IMR-90 (cell line): ENCODE results near the gene TRPC4AP. TPM values are rescaled to one million over a fixed set of nuclear protein-coding genes. Genes with fewer than 3 reads are reported as not detected.

Experiments
- ATAC-seq: fragments of 200-7000 bp; cut with Tn5 transposase; 2 replicates; pipeline ENCODE4 v1.9.1; 2020; ENCODE audit warnings: low read depth, mild to moderate bottlenecking, moderate library complexity
- BruUV-seq: library from RNA; stranded (reverse); fragments of 400-500 nt; replicated peaks from 2 replicates; lab custom pipeline; 2021; lab: Mats Ljungman, UMichigan
- CTCF ChIA-PET: fragments of 300-600 bp; formaldehyde crosslinking; extraction: SDS; loops from one replicate; lab custom pipeline; 2021; ENCODE audit warnings: antibody characterized with exemption; lab: Yijun Ruan, JAX
- POLR2A ChIA-PET: fragments of 300-600 bp; sonication (Branson Sonifier 250); formaldehyde crosslinking; loops from one replicate; lab custom pipeline; 2022; ENCODE audit warnings: antibody characterized with exemption; ENCODE audit not compliant: unreplicated experiment; lab: Charles Lee
- DNase-seq: peaks from one replicate; pipeline ENCODE4 v3.0.0; 2013
- H2AFZ ChIP-seq: replicated peaks from 2 replicates; pipeline ENCODE3; 2013; ENCODE audit warnings: low read length, mild to moderate bottlenecking; ENCODE audit not compliant: poor library complexity
- H2AK5ac ChIP-seq: 2 replicates; pipeline ENCODE4 v1.6.1; 2013; ENCODE audit warnings: low read depth, low read length, inconsistent platforms
- H2AK9ac ChIP-seq: replicated peaks from 2 replicates; pipeline ENCODE3; 2013; ENCODE audit warnings: mild to moderate bottlenecking, low read depth, low read length, moderate library complexity; ENCODE audit not compliant: poor library complexity
- H2BK120ac ChIP-seq: 2 replicates; pipeline ENCODE4 v1.6.1; 2013; ENCODE audit warnings: low read depth, low read length, inconsistent platforms
- H2BK15ac ChIP-seq: 3 replicates; pipeline ENCODE4 v1.6.1; 2013; ENCODE audit warnings: low read depth, low read length, inconsistent platforms
- H2BK20ac ChIP-seq: 2 replicates; pipeline ENCODE4 v1.6.1; 2013; ENCODE audit warnings: low read depth, mild to moderate bottlenecking, inconsistent platforms, low read length, moderate library complexity
- H2BK5ac ChIP-seq: 2 replicates; pipeline ENCODE4 v1.6.1; 2013; ENCODE audit warnings: mild to moderate bottlenecking, low read depth, low read length, inconsistent platforms; ENCODE audit not compliant: poor library complexity, severe bottlenecking
- H3K14ac ChIP-seq: replicated peaks from 2 replicates; pipeline ENCODE4 v1.6.1; 2013; ENCODE audit warnings: low read depth, low read length, inconsistent platforms
- H3K18ac ChIP-seq: 2 replicates; pipeline ENCODE4 v1.6.1; 2013; ENCODE audit warnings: low read depth, low read length, control low read depth
- H3K23ac ChIP-seq: 2 replicates; pipeline ENCODE4 v1.6.1; 2013; ENCODE audit warnings: low read depth, low read length, inconsistent platforms
- H3K27ac ChIP-seq: 2 replicates; pipeline ENCODE4 v1.5.1; 2013; ENCODE audit warnings: mild to moderate bottlenecking, control low read depth, low read length; ENCODE audit not compliant: insufficient read depth
- H3K27me3 ChIP-seq: 2 replicates; pipeline ENCODE4 v1.6.1; 2013; ENCODE audit warnings: low read length; ENCODE audit not compliant: control insufficient read depth, insufficient read depth
- H3K36me3 ChIP-seq: 2 replicates; pipeline ENCODE4 v1.6.1; 2013; ENCODE audit warnings: low read length, mixed read lengths; ENCODE audit not compliant: control insufficient read depth, insufficient read depth
- H3K4ac ChIP-seq: 2 replicates; pipeline ENCODE4 v1.6.1; 2013; ENCODE audit warnings: low read depth, low read length, inconsistent platforms
- H3K4me1 ChIP-seq: 2 replicates; pipeline ENCODE4 v1.6.1; 2013; ENCODE audit warnings: low read length, mixed read lengths; ENCODE audit not compliant: control insufficient read depth, insufficient read depth
- H3K4me2 ChIP-seq: 2 replicates; pipeline ENCODE4 v1.6.1; 2013; ENCODE audit warnings: low read depth, mild to moderate bottlenecking, control low read depth, low read length, moderate library complexity
- H3K4me3 ChIP-seq: 2 replicates; pipeline ENCODE4 v1.5.1; 2013; ENCODE audit warnings: low read depth, mild to moderate bottlenecking, control low read depth, low read length, moderate library complexity; ENCODE audit not compliant: insufficient read depth
- H3K56ac ChIP-seq: 2 replicates; pipeline ENCODE4 v1.6.1; 2013; ENCODE audit warnings: low read length, inconsistent platforms; ENCODE audit not compliant: insufficient read depth; ENCODE audit errors: extremely low read depth
- H3K79me1 ChIP-seq, 2 experiments: 2 replicates each; pipeline ENCODE4 v1.6.1; 2013; ENCODE audit warnings: low read length in 2 of 2, inconsistent platforms in 1 of 2, low read depth in 1 of 2
- H3K9ac ChIP-seq: 2 replicates; pipeline ENCODE4 v1.6.1; 2013; ENCODE audit warnings: low read depth, low read length, control low read depth
- H3K9me1 ChIP-seq: 2 replicates; pipeline ENCODE4 v1.6.1; 2013; ENCODE audit warnings: low read length, inconsistent platforms; ENCODE audit not compliant: insufficient read depth
- H3K9me3 ChIP-seq: 2 replicates; pipeline ENCODE4 v1.6.1; 2013; ENCODE audit warnings: low read length; ENCODE audit not compliant: control insufficient read depth, insufficient read depth
- H4K20me1 ChIP-seq: 2 replicates; pipeline ENCODE4 v1.6.1; 2013; ENCODE audit warnings: low read length, inconsistent platforms; ENCODE audit not compliant: insufficient read depth
- H4K5ac ChIP-seq: 2 replicates; pipeline ENCODE4 v1.6.1; 2013; ENCODE audit warnings: mild to moderate bottlenecking, low read depth, low read length, control low read depth
- H4K8ac ChIP-seq, 2 experiments: 2 replicates each; pipeline ENCODE4 v1.6.1; 2013; ENCODE audit warnings: low read depth in 2 of 2, low read length in 2 of 2, control low read depth in 1 of 2, inconsistent platforms in 1 of 2
- H4K91ac ChIP-seq: 2 replicates; pipeline ENCODE4 v1.6.1; 2013; ENCODE audit warnings: low read depth, low read length, inconsistent platforms; ENCODE audit not compliant: insufficient read depth
- BHLHE40 ChIP-seq: fragments of 150-350 bp; IDR thresholded peaks from 2 replicates; pipeline ENCODE4 v1.6.1; 2016; ENCODE audit warnings: mild to moderate bottlenecking, low read depth, low read length
- CEBPB ChIP-seq: IDR thresholded peaks from 2 replicates; pipeline ENCODE4 v1.6.1; 2012; ENCODE audit warnings: low read depth, low read length, improper control_type of control experiment
- CHD1 ChIP-seq: IDR thresholded peaks from 2 replicates; pipeline ENCODE4 v1.6.1; 2012; ENCODE audit warnings: low read depth, low read length, improper control_type of control experiment
- MXI1 ChIP-seq: IDR thresholded peaks from 2 replicates; pipeline ENCODE4 v1.6.1; 2012; ENCODE audit warnings: low read depth, mild to moderate bottlenecking, low read length, moderate library complexity, borderline replicate concordance
- NFE2L2 ChIP-seq: fragments of 150-350 bp; IDR thresholded peaks from 2 replicates; pipeline ENCODE4 v1.6.1; 2016; ENCODE audit warnings: low read depth, mild to moderate bottlenecking, low read length
- RAD21 ChIP-seq: IDR thresholded peaks from 2 replicates; pipeline ENCODE4 v1.6.1; 2012; ENCODE audit warnings: low read length, improper control_type of control experiment
- RCOR1 ChIP-seq: IDR thresholded peaks from 2 replicates; pipeline ENCODE4 v1.6.1; 2012; ENCODE audit warnings: mild to moderate bottlenecking, low read length, improper control_type of control experiment; ENCODE audit not compliant: insufficient replicate concordance
- RFX5 ChIP-seq: IDR thresholded peaks from 2 replicates; pipeline ENCODE4 v1.8.0; 2012; ENCODE audit warnings: low read depth, mild to moderate bottlenecking, low read length, moderate library complexity
- SMC3 ChIP-seq: fragments of 150-350 bp; IDR thresholded peaks from 2 replicates; pipeline ENCODE4 v1.6.1; 2016; ENCODE audit warnings: low read depth, mild to moderate bottlenecking, antibody characterized with exemption, low read length, moderate library complexity
- WGBS, 2 experiments: methylation state at CpG; one replicate each; pipeline versions ENCODE4 v1.1.5 to v1.1.7; 2013; ENCODE audit warnings: missing lambda C conversion rate in 2 of 2; ENCODE audit not compliant: insufficient read length in 1 of 2; ENCODE audit errors: extremely low coverage in 2 of 2; 5-methylcytosine and 5-hydroxymethylcytosine counted together
- dilution Hi-C: fragments of 300-500 bp; cut with HindIII; formaldehyde crosslinking; loops from one replicate; pipeline ENCODE4 v1.14.3; 2018; ENCODE audit warnings: low sequenced_read_pairs; ENCODE audit not compliant: unreplicated experiment
- in situ Hi-C: fragments of 300-500 bp; cut with MboI; formaldehyde crosslinking; loops from 3 replicates; pipeline ENCODE4 v1.14.3; 2019; ENCODE audit warnings: low sequenced_read_pairs, inconsistent platforms, mixed read lengths
- intact Hi-C: fragments of 100-400 bp; cut with micrococcal nuclease; formaldehyde crosslinking; loops from 2 replicates; pipeline ENCODE4 v1.10.0; 2022
- polyA plus RNA-seq, 3 experiments: library from polyadenylated mRNA; depleted of rRNA; stranded (reverse); fragments of >200 nt; gene quantifications; 2 replicates each; pipeline ENCODE4 v1.2.3, GENCODE V29; 2012; ENCODE audit warnings: low replicate concordance in 1 of 3
- total RNA-seq: library from RNA; depleted of rRNA; stranded (reverse); fragments of >200 nt; gene quantifications from 2 replicates; pipeline ENCODE4 v1.2.3, GENCODE V29; 2012
- TF ChIP-seq, protein P1 (sequence below): conservative IDR thresholded peaks from 2 replicates; pipeline ENCODE4 v1.5.1; 2012; ENCODE audit warnings: mild to moderate bottlenecking, low read depth, low read length, improper control_type of control experiment

TRPC4AP gene
- total and polyA plus RNA-seq, 2 of the 4 experiments (the other 2 are of a cell fraction): 41.0 to 81.0 TPM

DNA sequence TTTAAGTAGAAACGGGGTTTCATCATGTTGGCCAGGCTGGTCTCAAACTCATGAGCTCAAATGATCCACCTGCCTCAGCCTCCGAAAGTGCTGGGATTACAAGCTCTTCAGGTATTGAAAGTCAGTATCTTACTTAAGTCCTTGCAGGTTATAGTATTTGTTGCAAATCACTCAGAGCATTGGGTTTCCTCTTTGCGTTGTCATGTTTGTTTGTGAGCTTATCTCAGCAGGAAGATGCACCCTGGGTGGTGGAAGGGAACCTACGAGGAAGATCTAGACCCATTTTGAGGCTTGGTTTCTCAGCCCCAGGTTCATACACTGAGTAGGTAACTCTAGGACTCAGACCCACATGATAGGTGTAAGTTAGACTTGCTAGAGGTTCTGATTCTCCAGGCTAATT lies 118.4 kb downstream of the TRPC4AP start:
- POLR2A ChIA-PET: interaction anchor here (0.6 kb wide), 2 partner anchors 16 to 51 kb away, joined by 5 to 11 read pairs; no protein-coding TSS in a partner anchor
- in situ Hi-C loops: no loop called here
- WGBS, 2 experiments: no CpG with 5 or more reads among the region's 4 CpGs

More for the DNA sequence above, 118.4 kb downstream of the TRPC4AP start:
- H2AK5ac ChIP-seq: no peak overlapping the region
- no peaks in the 10 kb centered on the region for H3K79me1 ChIP-seq
- TF ChIP-seq RCOR1 (no peak), RFX5 (no peak), BHLHE40 (no peak), NFE2L2 (no peak), CHD1 (no peak), SMC3 (no peak), RAD21 (no peak), CEBPB (no peak), MXI1 (no peak)
- TF ChIP-seq, protein P1, sequence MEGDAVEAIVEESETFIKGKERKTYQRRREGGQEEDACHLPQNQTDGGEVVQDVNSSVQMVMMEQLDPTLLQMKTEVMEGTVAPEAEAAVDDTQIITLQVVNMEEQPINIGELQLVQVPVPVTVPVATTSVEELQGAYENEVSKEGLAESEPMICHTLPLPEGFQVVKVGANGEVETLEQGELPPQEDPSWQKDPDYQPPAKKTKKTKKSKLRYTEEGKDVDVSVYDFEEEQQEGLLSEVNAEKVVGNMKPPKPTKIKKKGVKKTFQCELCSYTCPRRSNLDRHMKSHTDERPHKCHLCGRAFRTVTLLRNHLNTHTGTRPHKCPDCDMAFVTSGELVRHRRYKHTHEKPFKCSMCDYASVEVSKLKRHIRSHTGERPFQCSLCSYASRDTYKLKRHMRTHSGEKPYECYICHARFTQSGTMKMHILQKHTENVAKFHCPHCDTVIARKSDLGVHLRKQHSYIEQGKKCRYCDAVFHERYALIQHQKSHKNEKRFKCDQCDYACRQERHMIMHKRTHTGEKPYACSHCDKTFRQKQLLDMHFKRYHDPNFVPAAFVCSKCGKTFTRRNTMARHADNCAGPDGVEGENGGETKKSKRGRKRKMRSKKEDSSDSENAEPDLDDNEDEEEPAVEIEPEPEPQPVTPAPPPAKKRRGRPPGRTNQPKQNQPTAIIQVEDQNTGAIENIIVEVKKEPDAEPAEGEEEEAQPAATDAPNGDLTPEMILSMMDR: no peak
- H3K4me1 ChIP-seq: no peaks in the 10 kb centered on the region
- peaks cover 45% of the 10 kb centered on the region for H3K27me3 ChIP-seq
- H4K91ac ChIP-seq: no peak overlapping the region
- CTCF ChIA-PET: no interaction called here
- no peak overlapping the region for H2BK15ac ChIP-seq
- H3K14ac ChIP-seq: no peak overlapping the region
- no peaks in the 10 kb centered on the region for H4K20me1 ChIP-seq
- H2BK5ac ChIP-seq: no peak overlapping the region
- H3K9ac ChIP-seq: no peak overlapping the region
- no TSS peak for BruUV-seq
- H3K18ac ChIP-seq: no peak overlapping the region
- no peak overlapping the region for H4K5ac ChIP-seq
- no peaks in the 10 kb centered on the region for H3K36me3 ChIP-seq
- no peak overlapping the region for H2BK20ac ChIP-seq
- H2AK9ac ChIP-seq: no peak overlapping the region
- no peak for ATAC-seq
- intact Hi-C loops (no loop called here), dilution Hi-C loops (no loop called here)
- no peak overlapping the region for H3K23ac ChIP-seq
- no peak overlapping the region for H3K27ac ChIP-seq
- H3K4ac ChIP-seq: no peak overlapping the region
- 0 out of 2 replicates have a peak, but pooled peaks cover 8% of the 10 kb centered on the region for H3K9me1 ChIP-seq
- no peak overlapping the region for H4K8ac ChIP-seq
- H2AFZ ChIP-seq: no peak overlapping the region
- H3K56ac ChIP-seq: no peak overlapping the region
- H2BK120ac ChIP-seq: no peak overlapping the region
- no peak overlapping the region for H3K4me2 ChIP-seq
- H3K9me3 ChIP-seq: no peaks in the 10 kb centered on the region
- DNase-seq: no peak
- no peak overlapping the region for H3K4me3 ChIP-seq
